ENCODE results near the gene MVB12B.

Gene MVB12B

GRCh38 chr9:126504977-126505455 lies 178.4 kb downstream of the MVB12B start:
- DNase-seq (ENCODE audit: low read depth in 3 of 3) = no peak

- DNase-seq (ENCODE audit: low read depth in 3 of 3) = no peak
Observed at GRCh38 chr9:126505697-126506346, 179.2 kb downstream of the MVB12B start.

GRCh38 chr9:126506361-126507317 lies 180.0 kb downstream of the MVB12B start:
- no peak for DNase-seq (ENCODE audit: low read depth in 3 of 3)

- DNase-seq (ENCODE audit: low read depth in 3 of 3) = no peak
Observed at GRCh38 chr9:126507318-126508109, 180.9 kb downstream of the MVB12B start.

- DNase-seq (ENCODE audit: low read depth in 3 of 3) = no peak
Observed at GRCh38 chr9:126508171-126508591, 181.6 kb downstream of the MVB12B start.

GRCh38 chr9:126508928-126509327 lies 182.3 kb downstream of the MVB12B start:
- no peak for DNase-seq (ENCODE audit: low read depth in 3 of 3)

GRCh38 chr9:126509718-126510117 lies 183.1 kb downstream of the MVB12B start:
- DNase-seq (ENCODE audit: low read depth in 3 of 3) = no peak

- no peak for DNase-seq (ENCODE audit: low read depth in 3 of 3)
Observed at GRCh38 chr9:126510564-126510963, 183.9 kb downstream of the MVB12B start.

- DNase-seq (ENCODE audit: low read depth in 3 of 3) = no peak
Observed at GRCh38 chr9:126511411-126511810, 184.8 kb downstream of the MVB12B start.

GRCh38 chr9:126513159-126514036 lies 186.8 kb downstream of the MVB12B start:
- no peak for DNase-seq (ENCODE audit: low read depth in 3 of 3)

GRCh38 chr9:126514037-126514821 lies 187.6 kb downstream of the MVB12B start:
- DNase-seq (ENCODE audit: low read depth in 3 of 3) = peak in 2 of 3 experiments; percentile 31 to 61

GRCh38 chr9:126515001-126515872 lies 188.6 kb downstream of the MVB12B start:
- no peak for DNase-seq (ENCODE audit: low read depth in 3 of 3)

- no peak for DNase-seq (ENCODE audit: low read depth in 3 of 3)
Observed at GRCh38 chr9:126515873-126516505, 189.4 kb downstream of the MVB12B start.

GRCh38 chr9:126516561-126516935 lies 189.9 kb downstream of the MVB12B start:
- DNase-seq (ENCODE audit: low read depth in 3 of 3) = no peak

GRCh38 chr9:126516936-126517832 lies 190.6 kb downstream of the MVB12B start:
- DNase-seq (ENCODE audit: low read depth in 3 of 3) = peak in 2 of 3 experiments; percentile 31 to 40

- DNase-seq (ENCODE audit: low read depth in 3 of 3) = no peak
Observed at GRCh38 chr9:126517833-126518356, 191.3 kb downstream of the MVB12B start.

- no peak for DNase-seq (ENCODE audit: low read depth in 3 of 3)
Observed at GRCh38 chr9:126518763-126519162, 192.1 kb downstream of the MVB12B start.

All from stimulated activated CD4-positive, alpha-beta T cell treated with anti-CD3 and anti-CD28 coated beads, TNF-alpha, amount 100 ng/mL, for 24 hours (primary cell).